Fibroblast of skin of right biceps (primary cell): Measurements from ENCODE around the gene FRMD3.
"Not testable (repeated sequence)": the region's sequence is repeated elsewhere in the genome, so short reads cannot be mapped to it uniquely, and the experiment has no call there.

Source experiments
- DNase-seq: peaks from one replicate; pipeline ENCODE4 v3.0.0-alpha.2; 2013

FRMD3 gene

DNA sequence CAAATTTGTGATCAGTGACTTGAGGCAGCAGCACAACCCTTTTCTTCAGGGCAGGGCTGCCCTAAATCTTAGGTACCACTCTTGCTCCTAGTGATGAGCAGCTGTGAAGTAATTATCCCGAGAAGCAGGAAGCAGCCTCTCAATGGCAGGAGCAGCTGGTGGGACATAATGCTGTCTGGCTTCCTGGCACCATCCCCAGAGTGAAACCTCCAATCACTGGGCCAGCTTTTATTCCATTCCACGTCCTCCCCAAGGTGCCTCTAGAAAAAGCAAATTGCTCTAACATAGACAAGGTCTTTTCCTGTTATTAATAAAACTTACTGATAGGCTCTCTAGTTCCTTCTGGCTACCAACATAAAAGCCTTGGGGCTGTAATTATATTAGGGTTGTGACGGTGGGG is 154.0 kb downstream of the FRMD3 start:
- no peak for DNase-seq

DNA sequence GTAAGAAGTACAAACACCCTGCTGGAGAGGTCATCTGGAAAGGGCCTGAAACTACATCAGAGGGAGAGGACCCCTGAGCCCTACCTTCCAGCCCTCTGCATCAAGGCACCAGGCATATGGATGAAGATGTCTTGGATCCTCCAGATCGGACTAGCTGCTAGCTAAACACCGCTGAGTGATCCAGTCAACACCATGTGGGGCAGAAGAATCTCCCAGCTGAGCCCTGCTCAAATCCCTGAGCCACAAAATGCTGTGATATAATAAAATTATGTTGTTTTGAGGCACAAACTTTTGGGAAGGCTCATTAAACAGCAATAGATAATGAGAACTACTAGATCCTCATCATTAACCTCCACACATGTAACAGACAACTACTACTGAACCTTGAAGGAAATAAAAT is 155.2 kb downstream of the FRMD3 start:
- DNase-seq: no peak

DNA sequence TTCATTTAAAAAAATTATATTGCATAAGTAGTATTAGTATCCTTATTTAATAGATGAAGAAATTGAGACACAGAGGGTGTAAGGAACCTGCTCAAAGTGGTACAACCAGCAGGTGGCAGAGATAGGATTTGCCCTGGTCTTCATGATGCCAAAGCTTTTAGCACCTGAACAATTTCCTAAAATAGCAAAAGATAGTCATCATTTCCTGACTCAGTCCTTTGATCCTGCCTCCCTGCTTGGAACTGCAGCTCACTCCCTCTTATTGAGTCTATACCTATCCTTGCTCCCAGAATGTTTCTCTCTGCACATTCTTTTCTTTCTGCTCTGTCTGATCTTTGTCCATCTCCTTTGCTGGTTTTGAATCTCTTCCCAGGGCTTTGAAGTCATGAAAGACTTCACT is 155.8 kb downstream of the FRMD3 start:
- DNase-seq: no peak

DNA sequence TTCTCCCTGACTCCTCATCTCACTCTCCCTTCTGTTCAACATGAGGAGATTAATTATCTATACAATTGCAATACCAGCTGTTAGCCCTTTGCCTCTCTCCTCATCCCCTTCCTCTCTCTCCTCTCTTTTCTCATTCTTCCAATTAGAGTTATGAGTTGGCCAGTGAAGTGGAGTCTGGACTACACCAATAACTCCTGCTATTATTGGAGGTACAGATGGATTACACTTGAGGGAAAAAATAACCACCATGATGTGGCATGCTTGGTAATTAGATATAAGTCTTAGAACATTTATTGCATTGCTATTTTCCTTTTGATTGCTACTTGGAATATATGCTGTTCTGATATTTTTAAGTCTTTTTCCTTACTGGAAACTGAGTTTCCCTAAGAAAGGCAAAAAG is 159.2 kb downstream of the FRMD3 start:
- no peak for DNase-seq

DNA sequence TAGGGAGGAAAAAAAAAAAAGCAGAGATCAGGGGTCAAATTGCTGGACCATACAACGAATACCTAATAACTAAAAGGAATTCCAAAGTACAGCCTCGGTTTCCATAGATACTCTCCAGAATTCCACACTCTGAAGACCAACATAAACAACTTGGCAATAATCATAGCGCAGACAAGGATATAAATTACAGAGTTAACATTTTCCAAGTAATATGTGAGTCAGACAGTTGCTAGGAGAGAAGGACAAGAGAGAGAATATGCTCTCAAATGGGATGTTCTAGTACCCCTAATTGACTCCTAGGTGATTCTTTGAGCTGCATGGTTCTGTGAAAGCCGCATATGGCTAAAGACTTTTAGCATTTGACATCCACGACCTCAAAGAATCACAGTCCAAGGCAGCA is 165.2 kb downstream of the FRMD3 start:
- peak; percentile 48 for DNase-seq

DNA sequence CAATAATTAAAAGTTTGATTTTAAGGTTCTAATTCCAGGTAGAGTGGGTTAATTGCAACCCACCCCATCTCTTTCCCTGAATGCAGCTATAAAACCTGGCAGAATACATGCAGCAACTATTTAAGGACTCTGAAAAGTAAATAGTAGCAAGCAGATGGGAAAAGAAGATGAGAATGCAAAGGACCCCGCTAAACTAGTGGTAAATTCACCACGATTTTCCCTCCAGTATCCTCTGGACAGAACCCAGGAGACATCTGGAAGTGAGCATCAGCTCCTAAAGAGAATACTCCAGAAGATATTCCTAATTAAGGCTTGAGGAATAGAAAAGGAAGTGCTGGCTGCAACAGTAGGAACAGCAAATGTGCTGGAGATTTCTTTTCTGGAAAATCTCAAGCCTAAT is 170.9 kb downstream of the FRMD3 start:
- no peak for DNase-seq

DNA sequence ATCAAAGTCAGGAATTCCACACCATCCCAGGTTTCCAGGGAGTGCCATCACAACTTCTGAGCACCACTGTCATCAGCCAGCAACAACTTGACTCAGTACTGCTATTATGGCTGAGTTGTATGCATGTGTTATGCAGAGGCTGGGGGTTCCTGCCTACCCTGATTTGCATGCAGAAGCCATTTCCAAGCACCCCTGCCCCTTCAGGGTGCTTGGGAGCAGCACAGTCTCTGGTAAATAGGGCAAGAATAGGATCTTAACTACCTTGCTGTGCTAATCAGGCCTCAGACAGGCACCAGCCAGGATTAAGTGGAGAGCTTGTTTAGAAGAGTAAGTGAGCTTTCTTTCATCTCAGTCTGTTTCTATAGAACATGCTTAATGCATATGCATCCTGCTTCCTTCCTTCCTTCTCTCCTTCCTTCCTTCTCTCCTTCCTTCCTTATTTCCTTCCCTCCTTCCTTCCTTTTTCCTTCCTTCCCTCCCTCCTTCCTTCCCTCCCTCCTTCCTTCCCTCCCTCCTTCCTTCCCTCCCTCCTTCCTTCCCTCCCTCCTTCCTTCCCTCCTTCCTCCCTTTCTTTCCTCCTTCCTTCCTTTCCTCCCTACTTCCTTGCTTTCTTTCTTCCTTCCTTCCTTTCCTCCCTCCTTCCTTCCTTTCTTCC is 175.7 kb downstream of the FRMD3 start:
- no peak for DNase-seq

DNA sequence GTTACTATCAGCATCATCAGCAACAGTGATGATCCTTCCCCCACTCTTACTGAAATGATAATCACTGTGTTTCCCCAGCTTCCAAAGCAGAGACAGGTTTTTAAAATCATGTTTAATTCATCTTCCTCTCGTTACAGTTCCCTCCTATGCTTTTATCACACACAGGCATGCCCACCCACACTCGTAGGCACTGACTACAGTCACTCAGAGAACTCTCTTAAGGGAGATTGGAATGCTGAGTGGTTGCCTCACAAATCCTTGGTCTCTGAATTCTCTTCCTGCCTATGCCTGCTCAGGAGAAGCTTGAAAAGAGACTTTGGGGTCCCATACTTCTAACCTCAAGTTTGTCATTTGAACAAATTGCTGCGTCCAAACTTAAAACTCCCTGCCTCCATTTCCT is 179.2 kb downstream of the FRMD3 start:
- no peak for DNase-seq

DNA sequence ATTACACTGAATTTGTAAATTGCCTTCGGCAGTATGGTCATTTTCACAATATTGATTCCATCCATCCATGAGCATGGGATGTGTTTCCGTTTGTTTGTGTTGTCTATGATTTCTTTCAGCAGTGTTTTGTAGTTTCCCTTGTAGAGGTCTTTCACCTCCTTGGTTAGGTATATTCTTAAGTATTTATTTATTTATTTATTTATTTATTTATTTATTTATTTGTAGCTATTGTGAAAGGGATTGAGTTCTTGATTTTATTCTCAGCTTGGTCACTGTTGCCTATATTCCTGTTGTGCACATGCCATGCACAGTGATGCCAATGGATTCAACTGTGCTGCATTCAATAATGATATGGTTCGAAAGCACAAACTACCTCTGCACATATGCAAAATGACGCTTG is 179.7 kb downstream of the FRMD3 start:
- not testable (repeated sequence) for DNase-seq

DNA sequence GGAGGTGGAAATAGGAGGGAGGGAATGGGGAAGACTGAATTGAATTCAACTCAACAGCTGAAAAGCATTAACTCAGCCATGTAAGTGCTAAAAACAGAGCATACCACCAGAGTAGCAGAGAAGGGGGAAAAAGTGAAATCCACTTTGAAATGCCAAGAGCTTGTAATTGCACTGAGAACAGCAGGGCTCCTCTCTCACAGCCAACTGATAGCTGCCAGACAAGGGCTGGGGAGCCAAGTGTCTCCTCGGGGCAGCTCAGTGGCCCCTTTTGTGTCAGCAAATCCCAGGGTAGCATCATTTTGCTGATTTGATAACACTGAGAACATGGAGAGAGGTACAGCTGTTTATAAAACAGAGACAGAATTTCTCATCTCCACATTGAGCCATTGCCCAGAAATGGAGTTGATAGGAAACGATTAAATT is 182.5 kb downstream of the FRMD3 start:
- no peak for DNase-seq

DNA sequence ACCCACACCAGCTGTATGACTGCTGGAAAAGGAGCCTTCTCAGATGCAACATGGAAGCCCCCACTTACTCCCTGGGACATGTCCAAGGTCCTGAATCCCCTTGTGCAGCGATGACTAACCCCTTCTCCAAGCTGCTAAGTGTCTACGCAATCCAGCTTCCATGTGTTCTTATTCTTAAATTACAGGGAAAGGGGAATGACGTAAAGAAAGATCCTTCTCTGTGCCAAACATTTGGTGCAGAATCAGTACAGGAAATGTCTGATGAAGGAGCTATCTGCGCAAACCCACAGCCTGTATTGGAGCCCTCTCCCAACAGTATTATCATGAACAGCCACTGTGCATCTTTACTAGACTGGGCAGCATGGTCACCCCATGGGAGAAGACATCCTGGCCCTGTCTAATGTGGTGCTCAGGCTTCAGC is 183.2 kb downstream of the FRMD3 start:
- peak; percentile 79 for DNase-seq

DNA sequence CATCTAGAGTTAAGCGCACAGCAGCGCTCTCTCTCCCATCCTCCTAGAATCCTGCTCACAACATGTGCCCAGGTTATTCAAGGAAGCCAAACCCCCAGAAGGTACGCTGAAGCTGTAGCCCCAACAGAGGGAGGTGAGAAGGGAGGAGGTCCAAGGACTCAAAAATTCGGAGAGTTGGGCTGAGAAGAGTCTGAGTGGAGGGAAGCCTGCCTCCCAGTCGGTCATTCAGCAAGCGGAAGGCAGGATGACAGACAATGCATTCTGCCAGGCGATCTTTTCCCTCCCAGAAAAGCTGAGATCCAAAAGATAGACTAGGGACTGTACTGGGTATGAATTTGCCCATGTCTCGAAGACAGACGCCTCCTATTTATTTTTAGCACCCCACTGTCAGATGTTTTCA is 189.2 kb downstream of the FRMD3 start:
- DNase-seq: no peak

DNA sequence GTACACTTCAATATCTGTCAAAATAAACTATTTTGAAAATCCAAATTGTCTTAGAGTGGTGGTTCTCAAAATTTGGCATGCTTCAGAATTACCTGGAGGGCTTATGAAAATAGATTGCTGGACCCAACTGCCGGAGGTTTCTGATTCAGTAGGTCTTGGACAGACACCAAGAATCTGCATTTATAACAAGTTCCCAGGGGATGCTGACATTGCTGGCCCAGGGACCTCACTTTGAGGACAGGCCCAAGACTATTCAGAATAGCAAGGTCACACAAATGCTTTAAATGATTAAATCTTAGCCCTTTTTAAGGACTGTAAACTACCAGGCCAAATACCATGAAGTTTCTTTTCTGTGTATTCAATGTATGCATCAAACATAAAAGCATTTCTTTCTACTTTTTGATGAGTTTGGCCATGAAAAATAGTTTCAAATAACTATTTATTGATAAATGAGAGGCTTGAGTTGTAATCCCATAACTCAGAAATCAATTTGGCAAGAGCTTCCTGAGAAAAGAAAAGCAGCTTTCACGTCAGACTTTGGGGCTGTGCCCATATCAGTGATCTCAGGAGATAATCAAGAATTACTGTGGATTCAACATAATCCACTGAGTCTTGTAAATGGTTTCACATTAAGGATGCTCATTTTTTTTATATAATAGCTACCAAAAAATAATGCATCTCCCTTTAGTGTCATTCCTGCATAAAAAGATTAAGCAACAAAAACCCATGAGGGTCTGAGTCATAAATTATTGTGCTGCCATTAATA is 191.4 kb downstream of the FRMD3 start:
- DNase-seq: no peak

DNA sequence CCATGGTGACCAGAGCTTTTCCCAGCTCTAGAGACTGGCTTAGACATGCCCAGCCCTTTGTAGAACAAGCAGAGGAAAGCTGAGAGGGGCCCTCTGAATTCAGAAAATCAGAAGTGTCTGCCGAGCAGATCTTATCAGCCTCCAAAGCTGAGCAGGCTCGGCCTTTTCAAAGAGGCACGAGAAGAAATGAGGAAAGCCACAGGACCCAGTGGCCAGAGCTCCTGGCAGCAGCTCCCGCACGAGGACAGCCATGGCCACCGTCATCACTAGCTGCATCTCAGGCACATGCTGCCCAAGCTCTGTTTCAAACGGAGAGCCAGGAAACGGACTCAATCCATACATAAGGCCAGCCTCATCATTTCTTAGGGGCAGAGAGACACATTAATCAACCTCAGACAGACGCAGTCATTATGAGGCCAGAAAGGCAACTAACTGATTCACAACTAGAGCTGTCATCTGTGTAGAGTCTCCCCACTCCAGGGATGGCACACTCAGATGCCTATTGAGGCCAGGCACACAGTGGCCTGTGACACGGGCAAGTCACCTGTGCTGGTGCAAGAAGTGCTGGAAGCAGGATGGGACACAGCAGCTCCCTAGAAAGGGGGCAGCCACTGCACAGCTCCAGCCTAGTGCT is 194.7 kb downstream of the FRMD3 start:
- DNase-seq: no peak

DNA sequence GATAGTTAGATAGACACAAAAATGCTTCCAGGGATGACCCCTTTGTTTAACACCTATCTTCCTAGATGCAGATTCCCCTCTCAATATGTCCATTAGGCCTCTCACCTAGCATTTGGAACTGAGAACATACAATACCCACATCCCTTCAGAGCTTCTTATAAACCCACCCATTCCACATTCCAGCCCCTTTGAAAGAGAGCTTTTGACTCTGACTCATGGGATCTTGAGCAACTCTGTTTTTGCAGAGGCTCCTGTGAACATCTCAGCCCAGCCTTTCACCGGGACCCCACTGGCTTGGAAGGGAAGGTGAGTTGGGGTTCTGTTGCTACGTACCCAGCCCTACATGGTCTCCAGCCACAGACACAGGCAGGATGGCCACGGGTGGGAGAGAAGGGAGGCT is 195.5 kb downstream of the FRMD3 start:
- peak; percentile 38 for DNase-seq

DNA sequence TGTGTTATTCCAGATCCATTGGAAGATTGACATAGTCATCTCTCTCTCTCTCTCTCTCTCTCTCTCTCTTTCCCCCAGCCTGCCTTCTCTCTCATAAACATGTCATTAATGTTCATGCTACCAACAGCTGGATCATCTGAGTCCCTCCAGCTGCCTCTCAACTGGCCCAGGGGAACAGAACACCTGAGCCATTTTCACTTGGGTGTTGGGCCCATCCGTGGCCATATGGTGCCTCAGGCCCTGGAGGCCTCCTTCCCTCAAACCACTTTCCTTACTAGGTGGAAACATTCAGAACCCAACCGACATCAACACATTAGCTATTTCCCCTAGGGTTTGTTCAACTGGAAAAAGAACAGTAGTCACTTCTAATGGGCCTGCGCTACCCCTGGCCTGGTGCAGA is 196.2 kb downstream of the FRMD3 start:
- DNase-seq: no peak

DNA sequence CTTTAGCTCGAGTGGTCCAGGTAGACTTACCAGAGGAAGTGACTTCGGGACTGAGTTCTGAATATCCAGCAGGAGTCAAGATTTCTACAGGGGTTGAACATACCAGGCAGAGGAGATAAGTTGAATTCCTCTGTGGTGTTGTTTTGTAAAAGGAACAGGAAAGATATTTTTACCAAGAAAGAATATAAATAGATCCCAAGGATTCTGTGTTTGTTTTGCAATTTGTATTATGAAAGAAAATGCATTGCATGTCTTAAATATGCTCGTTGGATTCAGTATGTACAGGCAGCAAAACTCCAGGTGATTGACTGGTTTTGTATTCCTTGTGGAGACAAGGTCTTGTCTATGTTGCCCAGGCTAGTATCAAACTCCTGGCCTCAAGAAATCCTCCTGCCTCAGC is 197.8 kb downstream of the FRMD3 start:
- DNase-seq: no peak

DNA sequence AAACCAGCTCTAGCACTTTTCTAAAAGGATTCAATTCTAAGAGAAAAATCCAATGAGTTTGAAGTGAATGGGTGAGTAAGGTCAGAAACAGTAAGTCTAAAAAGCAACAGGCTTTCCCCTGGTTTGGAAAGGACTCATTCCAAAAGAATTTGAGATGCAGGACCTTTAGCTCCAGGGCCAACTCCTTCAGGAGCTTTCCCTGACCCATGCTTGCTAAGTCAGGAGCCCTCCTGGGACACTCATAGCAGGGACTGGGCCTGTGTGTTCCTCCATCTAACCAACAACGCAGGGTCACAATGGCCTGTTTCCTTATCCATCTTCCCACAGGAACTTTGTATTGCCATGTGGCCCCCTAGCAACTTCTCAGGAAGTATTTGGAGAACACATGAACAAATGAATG is 198.8 kb downstream of the FRMD3 start:
- DNase-seq: no peak

DNA sequence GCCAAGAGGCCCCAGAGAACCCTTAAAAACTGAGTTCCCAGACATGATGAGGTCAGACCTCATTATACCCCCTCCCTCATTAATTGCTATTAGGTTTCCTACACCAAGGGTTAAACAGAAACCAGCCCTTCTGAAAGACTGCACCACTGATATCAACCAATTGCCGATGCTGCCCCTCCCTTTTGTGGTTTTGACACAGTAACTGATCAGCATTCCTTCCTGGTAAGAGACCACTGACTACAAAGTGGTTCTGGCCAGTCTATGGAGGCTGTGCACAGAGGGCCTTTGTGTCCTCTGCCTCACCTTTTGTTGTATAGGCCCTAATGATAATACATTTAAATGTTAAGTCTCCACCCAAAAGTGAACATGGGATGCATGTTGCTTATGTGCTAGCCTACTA is 201.5 kb downstream of the FRMD3 start:
- peak; percentile 31 for DNase-seq

DNA sequence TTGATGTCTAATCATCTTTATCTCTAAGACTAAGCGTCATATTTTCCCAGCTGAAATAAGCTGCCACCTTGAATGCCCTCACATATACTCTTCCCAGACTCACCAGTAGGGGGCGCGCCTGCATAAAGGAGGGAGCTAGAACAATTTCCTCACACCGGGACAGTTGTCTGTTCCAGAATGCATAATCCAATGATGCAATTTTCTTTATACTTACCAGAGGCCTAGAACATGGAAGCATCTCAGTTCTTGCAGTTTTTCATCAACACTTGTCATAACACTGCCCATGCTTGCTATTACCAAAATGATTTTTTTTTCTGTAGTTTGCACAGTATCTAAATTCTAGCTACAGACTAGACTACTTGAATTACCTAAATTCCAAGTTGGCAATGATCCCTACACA is 203.9 kb downstream of the FRMD3 start:
- peak; percentile 86 for DNase-seq

DNA sequence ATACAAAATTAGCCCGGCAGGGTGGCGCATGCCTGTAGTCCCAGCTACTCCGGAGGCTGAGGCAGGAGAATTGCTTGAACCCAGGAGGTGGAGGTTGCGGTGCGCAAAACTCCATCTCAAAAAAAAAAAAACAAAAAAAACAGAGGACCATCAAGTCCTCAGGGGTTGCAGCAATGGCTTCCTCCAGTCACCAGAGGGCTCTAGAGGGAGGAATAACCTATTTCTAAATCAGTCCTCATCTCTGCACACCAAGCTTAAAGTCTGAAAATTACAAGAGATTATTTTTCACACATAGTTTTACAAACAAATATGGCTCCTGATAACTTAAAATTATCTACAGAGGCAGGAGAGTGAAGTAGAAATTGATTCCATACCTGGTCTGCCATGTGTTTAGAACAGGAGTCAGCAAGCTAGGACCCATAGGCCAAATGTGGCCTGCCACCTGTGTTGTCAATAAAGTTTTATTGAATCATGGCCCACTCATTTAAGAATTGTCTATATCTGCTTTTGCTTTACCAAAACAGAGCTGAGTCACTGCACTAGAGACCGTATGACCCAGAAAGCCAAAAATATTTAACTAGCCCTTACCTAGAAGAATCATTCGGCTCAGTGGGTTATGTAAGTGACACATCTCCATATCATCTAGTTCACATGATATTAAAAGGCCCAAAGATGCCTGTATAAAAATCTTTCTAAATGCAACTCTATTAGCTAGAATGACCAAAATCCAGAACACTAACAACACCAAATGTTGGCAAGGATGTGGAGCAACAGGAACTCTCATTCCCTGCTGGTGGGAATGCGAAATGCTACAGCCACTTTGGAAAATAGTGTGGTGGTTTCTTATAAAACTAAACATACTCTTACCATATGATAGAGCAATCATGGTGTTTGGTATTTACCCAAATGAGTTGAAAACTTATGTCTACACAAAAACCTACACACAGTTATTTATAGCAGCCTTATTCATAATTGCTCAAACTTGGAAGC is 207.7 kb downstream of the FRMD3 start:
- no peak for DNase-seq

DNA sequence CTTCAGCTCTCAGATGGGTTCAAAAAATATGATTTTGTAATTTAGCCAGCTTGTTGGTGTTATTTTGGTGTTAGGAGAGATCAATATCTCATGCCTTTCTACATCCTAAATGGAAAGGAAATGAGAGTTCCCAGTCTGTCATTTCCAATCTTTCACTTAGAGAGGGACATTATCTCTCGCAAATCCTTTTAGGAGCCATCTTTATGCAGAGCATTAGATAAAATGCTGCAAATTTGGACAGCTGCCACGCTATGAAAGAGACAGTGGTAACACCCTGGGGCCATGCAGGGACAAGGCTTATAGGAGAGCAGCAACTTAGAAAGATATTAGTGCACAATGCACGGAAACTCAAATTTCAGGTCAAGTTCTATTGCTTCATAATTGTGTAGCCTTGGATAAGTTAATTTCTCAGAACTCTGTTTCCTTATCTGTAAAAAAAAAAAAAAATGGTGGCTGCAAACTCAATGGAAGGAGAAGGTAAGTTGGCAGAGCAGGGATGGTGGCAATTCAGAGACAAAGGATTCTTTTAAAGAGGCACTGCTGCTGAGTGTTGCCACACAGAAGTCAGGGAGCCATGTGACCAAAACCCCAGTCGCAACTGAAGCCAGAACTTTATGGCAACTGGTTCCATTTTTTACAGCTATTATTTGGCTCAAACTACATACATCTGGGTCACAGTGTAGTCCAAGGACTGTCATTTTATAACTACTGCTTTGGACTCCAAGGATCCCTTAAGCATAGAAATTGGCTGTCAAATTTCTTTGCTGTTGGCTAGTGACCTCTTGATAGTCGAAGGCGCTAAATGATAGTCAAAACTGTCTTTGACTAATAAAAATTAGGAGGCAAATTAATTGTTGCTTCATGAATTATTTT is 210.2 kb downstream of the FRMD3 start:
- DNase-seq: no peak
